Neuronal stem cell (in vitro differentiated cells): Measurements from ENCODE around the gene CLTRN.

Experiments used
- DNase-seq: peaks from one replicate; pipeline ENCODE4 v3.0.0-alpha.2; 2013; ENCODE audit warnings: low spot score
- H2AFZ ChIP-seq: one replicate; pipeline ENCODE4 v1.6.1; 2013; ENCODE audit warnings: mild to moderate bottlenecking, low read length, inconsistent platforms
- H2AK5ac ChIP-seq: 2 replicates; pipeline ENCODE4 v1.6.1; 2013; ENCODE audit warnings: low read depth, mild to moderate bottlenecking, inconsistent platforms, low read length, moderate library complexity, mixed read lengths
- H2BK120ac ChIP-seq: 2 replicates; pipeline ENCODE4 v1.6.1; 2013; ENCODE audit warnings: low read depth, mild to moderate bottlenecking, inconsistent platforms, low read length, moderate library complexity, mixed read lengths
- H2BK12ac ChIP-seq: one replicate; pipeline ENCODE4 v1.6.1; 2013; ENCODE audit warnings: low read length, inconsistent platforms
- H2BK15ac ChIP-seq: 2 replicates; pipeline ENCODE4 v1.6.1; 2013; ENCODE audit warnings: mild to moderate bottlenecking, low read length, inconsistent platforms, mixed read lengths
- H2BK5ac ChIP-seq: one replicate; pipeline ENCODE4 v1.6.1; 2013; ENCODE audit warnings: inconsistent platforms, mild to moderate bottlenecking, low read length, moderate library complexity
- H3K14ac ChIP-seq: one replicate; pipeline ENCODE4 v1.6.1; 2013; ENCODE audit warnings: low read length, inconsistent platforms
- H3K18ac ChIP-seq: 2 replicates; pipeline ENCODE4 v1.6.1; 2013; ENCODE audit warnings: low read length, inconsistent platforms
- H3K23ac ChIP-seq: 2 replicates; pipeline ENCODE4 v1.6.1; 2013; ENCODE audit warnings: low read depth, mild to moderate bottlenecking, mixed read lengths, low read length, inconsistent platforms; ENCODE audit not compliant: poor library complexity
- H3K27ac ChIP-seq: replicated peaks from 3 replicates; pipeline ENCODE4 v1.5.1; 2013; ENCODE audit warnings: low read length, inconsistent platforms
- H3K27me3 ChIP-seq, 3 experiments: 2 replicates each; pipeline ENCODE4 v1.6.1; 2013; ENCODE audit warnings: low read length in 3 of 3, mild to moderate bottlenecking in 2 of 3, inconsistent platforms in 1 of 3, low read depth in 1 of 3, mixed read lengths in 1 of 3, moderate library complexity in 1 of 3; ENCODE audit not compliant: control insufficient read depth in 3 of 3, insufficient read depth in 3 of 3
- H3K36me3 ChIP-seq, 2 donors: replicated peaks in 1 of 2; 2 replicates each; pipeline ENCODE4 v1.6.1; 2013; ENCODE audit warnings: low read length in 2 of 2; ENCODE audit not compliant: control insufficient read depth in 2 of 2, insufficient read depth in 2 of 2
- H3K4ac ChIP-seq: 2 replicates; pipeline ENCODE4 v1.6.1; 2013; ENCODE audit warnings: inconsistent platforms, mild to moderate bottlenecking, low read length, moderate library complexity
- H3K4me1 ChIP-seq, 2 donors: 1 replicate in 1 of 2; 2 replicates in 1 of 2; pipeline ENCODE4 v1.6.1; 2013; ENCODE audit warnings: low read length in 2 of 2, low read depth in 1 of 2; ENCODE audit not compliant: control insufficient read depth in 2 of 2, insufficient read depth in 1 of 2
- H3K4me2 ChIP-seq: one replicate; pipeline ENCODE4 v1.6.1; 2013; ENCODE audit warnings: mild to moderate bottlenecking, low read length, inconsistent platforms; ENCODE audit not compliant: insufficient read depth, poor library complexity, severe bottlenecking
- H3K4me3 ChIP-seq, 2 donors: 2 replicates each; pipeline ENCODE4 v1.5.1; 2013; ENCODE audit warnings: low read length in 2 of 2, mild to moderate bottlenecking in 2 of 2, inconsistent platforms in 1 of 2, moderate library complexity in 1 of 2
- H3K79me1 ChIP-seq: one replicate; pipeline ENCODE4 v1.6.1; 2013; ENCODE audit warnings: low read depth, mild to moderate bottlenecking, inconsistent platforms, low read length, moderate library complexity
- H3K9ac ChIP-seq: one replicate; pipeline ENCODE4 v1.6.1; 2013; ENCODE audit warnings: mild to moderate bottlenecking, low read depth, low read length, inconsistent platforms; ENCODE audit not compliant: poor library complexity
- H3K9me3 ChIP-seq, 2 donors: replicated peaks in 1 of 2; 2 replicates each; pipeline versions ENCODE3 to v1.6.1; 2013; ENCODE audit warnings: low read length in 2 of 2, mild to moderate bottlenecking in 2 of 2, inconsistent platforms in 1 of 2, low read depth in 1 of 2, mixed read lengths in 1 of 2, moderate library complexity in 1 of 2; ENCODE audit not compliant: control insufficient read depth in 2 of 2, insufficient read depth in 1 of 2
- H4K8ac ChIP-seq: one replicate; pipeline ENCODE4 v1.6.1; 2013; ENCODE audit warnings: low read depth, mild to moderate bottlenecking, inconsistent platforms, low read length, moderate library complexity
- H4K91ac ChIP-seq: one replicate; pipeline ENCODE4 v1.6.1; 2013; ENCODE audit warnings: low read length, low read depth, mild to moderate bottlenecking, inconsistent platforms; ENCODE audit not compliant: poor library complexity
- WGBS, 2 donors: extraction: QIAGEN DNeasy Blood & Tissue Kit; methylation state at CpG; one replicate each; pipeline ENCODE4 v1.1.7; 2013; ENCODE audit warnings: missing lambda C conversion rate in 2 of 2, mixed read lengths in 1 of 2; ENCODE audit not compliant: insufficient read length in 2 of 2, insufficient replicate concordance in 1 of 2; ENCODE audit errors: extremely low coverage in 2 of 2; 5-methylcytosine and 5-hydroxymethylcytosine counted together

CLTRN gene

DNA sequence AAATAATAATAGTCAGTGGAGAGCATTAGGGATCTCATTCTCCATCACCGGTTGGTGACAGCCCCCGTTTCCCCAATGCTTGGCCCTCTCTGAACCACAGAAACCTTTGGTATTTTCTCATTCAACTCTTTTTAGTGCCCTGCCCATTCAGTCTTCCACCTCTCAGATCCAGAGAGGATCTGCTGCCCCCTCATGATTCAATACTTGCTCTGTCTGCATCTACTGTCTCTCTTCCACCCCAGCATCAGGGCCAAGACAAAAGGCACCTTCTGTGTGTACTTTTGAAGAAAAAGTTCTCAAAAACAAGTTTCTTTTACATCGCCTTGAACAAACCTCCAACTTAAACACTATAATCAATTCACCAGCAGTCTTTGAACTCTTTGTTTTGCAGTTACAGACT is 19.3 kb downstream of the CLTRN start:
- Histone ChIP-seq H2BK12ac (no peak overlapping the region), H4K8ac (no peak overlapping the region), H2BK120ac (no peak overlapping the region), H2AFZ (peak overlapping the region; percentile 74), H2AK5ac (no peak overlapping the region), H3K4me3 (no peak overlapping the region), H2BK5ac (no peak overlapping the region), H3K27ac (no peak overlapping the region), H3K36me3 (no peaks in the 10 kb centered on the region), H3K23ac (no peak overlapping the region), H3K27me3 (no peaks in the 10 kb centered on the region), H3K4me1 (no peaks in the 10 kb centered on the region), H3K4ac (no peak overlapping the region), H3K14ac (no peak overlapping the region), H3K4me2 (no peak overlapping the region), H2BK15ac (no peak overlapping the region), H3K18ac (no peak overlapping the region), H3K9ac (no peak overlapping the region), H4K91ac (no peak overlapping the region), H3K9me3 (no peaks in the 10 kb centered on the region), H3K79me1 (no peaks in the 10 kb centered on the region)
- no CpG with 5 or more reads among the region's 3 CpGs for WGBS, 2 donors
- DNase-seq: no peak

DNA sequence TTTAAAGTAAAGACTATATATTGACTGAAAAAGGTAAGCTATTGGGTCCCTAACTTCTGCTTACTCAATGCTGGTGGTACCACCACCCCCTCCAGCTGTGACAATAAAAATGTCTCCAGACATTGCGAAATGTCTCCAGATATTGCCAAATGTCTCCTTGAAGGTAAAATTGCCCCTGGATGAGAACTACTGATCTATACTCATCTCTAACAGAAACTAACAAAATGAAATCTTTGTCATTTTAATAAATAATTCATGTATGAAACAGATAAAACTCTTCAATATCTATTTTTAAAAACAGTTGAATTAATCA is 20.1 kb downstream of the CLTRN start:
- Histone ChIP-seq H3K79me1 (no peaks in the 10 kb centered on the region), H2AK5ac (no peak overlapping the region), H3K9me3 (no peaks in the 10 kb centered on the region), H3K4me3 (no peak overlapping the region), H2BK15ac (no peak overlapping the region), H2AFZ (no peak overlapping the region), H3K4ac (no peak overlapping the region), H3K4me1 (no peaks in the 10 kb centered on the region), H3K4me2 (no peak overlapping the region), H2BK120ac (no peak overlapping the region), H3K9ac (no peak overlapping the region), H3K23ac (no peak overlapping the region), H3K14ac (no peak overlapping the region), H2BK12ac (no peak overlapping the region), H3K27me3 (no peaks in the 10 kb centered on the region), H4K8ac (no peak overlapping the region), H3K18ac (no peak overlapping the region), H2BK5ac (no peak overlapping the region), H4K91ac (no peak overlapping the region), H3K36me3 (no peaks in the 10 kb centered on the region), H3K27ac (no peak overlapping the region)
- no CpG with 5 or more reads among the region's 1 CpG for WGBS, 2 donors
- no peak for DNase-seq

DNA sequence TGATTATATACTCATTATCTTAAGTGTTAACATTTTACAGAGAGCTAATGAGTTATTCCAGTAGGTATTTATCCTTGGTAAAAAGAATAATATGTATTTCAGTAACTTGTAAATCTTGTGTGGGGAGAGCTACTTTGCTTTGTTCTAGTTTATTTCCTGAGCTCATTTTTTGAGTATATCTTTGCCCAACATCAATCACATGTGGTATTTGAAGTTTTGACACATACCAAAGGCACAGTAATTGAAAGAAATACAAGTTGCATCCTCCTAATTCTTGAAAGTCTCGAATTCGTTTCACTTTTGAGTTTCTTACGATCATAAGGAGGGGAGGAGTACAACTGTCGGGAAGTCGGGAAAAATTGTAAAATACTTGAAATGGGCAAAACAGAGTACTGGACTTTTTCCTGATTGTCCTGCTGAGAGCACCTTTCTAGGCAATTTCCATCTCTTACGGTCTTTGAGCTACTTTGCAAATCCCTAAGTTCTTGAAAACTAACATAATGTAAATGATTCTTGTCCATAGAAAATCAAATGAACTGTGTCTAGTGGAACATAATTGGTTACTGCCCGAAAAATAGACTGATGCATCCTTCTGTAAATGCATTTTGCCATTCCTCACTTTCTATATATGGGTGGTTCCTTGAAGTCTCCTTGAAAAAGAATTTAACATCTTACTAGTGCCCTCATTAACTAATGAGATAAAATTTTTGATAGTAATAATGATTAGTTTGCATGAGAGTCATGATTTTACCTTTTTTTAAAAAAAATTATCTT is 20.6 kb downstream of the CLTRN start:
- H3K4me1 ChIP-seq: no peaks in the 10 kb centered on the region
- H3K23ac ChIP-seq: no peak overlapping the region
- no peak overlapping the region for H2BK5ac ChIP-seq
- H2AFZ ChIP-seq: no peak overlapping the region
- H2BK120ac ChIP-seq: no peak overlapping the region
- no peak overlapping the region for H3K4ac ChIP-seq
- H2BK12ac ChIP-seq: no peak overlapping the region
- no peak overlapping the region for H4K91ac ChIP-seq
- no peak overlapping the region for H3K4me3 ChIP-seq
- H3K79me1 ChIP-seq: no peaks in the 10 kb centered on the region
- no peak overlapping the region for H3K4me2 ChIP-seq
- H3K14ac ChIP-seq: no peak overlapping the region
- no peak overlapping the region for H2BK15ac ChIP-seq
- no peaks in the 10 kb centered on the region for H3K36me3 ChIP-seq
- no peaks in the 10 kb centered on the region for H3K27me3 ChIP-seq
- no peak overlapping the region for H3K27ac ChIP-seq
- no peak overlapping the region for H4K8ac ChIP-seq
- H2AK5ac ChIP-seq: no peak overlapping the region
- H3K9ac ChIP-seq: no peak overlapping the region
- no CpG with 5 or more reads among the region's 7 CpGs for WGBS, 2 donors
- H3K18ac ChIP-seq: no peak overlapping the region
- no peak for DNase-seq
- H3K9me3 ChIP-seq: no peaks in the 10 kb centered on the region

DNA sequence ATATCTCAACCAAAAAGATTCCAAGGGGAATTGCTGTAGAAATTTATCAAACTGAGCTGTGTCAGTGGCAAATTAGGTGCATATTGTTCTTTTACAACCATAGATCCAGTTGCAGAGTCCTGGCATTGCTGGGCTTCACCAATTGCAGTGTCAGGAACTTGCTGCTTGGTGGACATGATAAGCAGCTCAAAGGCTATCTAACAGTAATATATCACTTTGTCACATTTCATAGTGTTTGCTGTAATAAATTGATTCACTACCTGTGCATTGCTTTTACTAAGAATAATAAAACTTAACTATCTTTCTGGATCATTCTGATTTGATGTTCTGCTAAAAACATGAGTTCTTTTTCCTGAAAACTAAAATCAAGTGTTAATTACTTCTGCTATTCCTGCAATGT is 33.0 kb downstream of the CLTRN start:
- Histone ChIP-seq H3K4me2 (no peak overlapping the region), H3K23ac (no peak overlapping the region), H2BK15ac (no peak overlapping the region), H3K4me3 (no peak overlapping the region), H3K14ac (no peak overlapping the region), H3K4me1 (no peaks in the 10 kb centered on the region), H3K27ac (no peak overlapping the region), H3K27me3 (no peaks in the 10 kb centered on the region), H4K91ac (no peak overlapping the region), H2BK12ac (no peak overlapping the region), H3K18ac (no peak overlapping the region), H2BK5ac (no peak overlapping the region), H2BK120ac (no peak overlapping the region), H3K79me1 (no peaks in the 10 kb centered on the region), H2AFZ (no peak overlapping the region), H3K9ac (no peak overlapping the region), H3K4ac (no peak overlapping the region), H3K36me3 (no peaks in the 10 kb centered on the region), H3K9me3 (no peaks in the 10 kb centered on the region), H2AK5ac (no peak overlapping the region), H4K8ac (no peak overlapping the region)
- DNase-seq: no peak
